IMR-90 (cell line): Measurements from ENCODE around the gene RCC1. TPM values are rescaled to one million over a fixed set of nuclear protein-coding genes. Genes with fewer than 3 reads are reported as not detected.

Source experiments
- ATAC-seq: fragments of 200-7000 bp; cut with Tn5 transposase; 2 replicates; pipeline ENCODE4 v1.9.1; 2020; ENCODE audit warnings: low read depth, mild to moderate bottlenecking, moderate library complexity
- BruUV-seq: library from RNA; stranded (reverse); fragments of 400-500 nt; replicated peaks from 2 replicates; lab custom pipeline; 2021; lab: Mats Ljungman, UMichigan
- CTCF ChIA-PET: fragments of 300-600 bp; formaldehyde crosslinking; extraction: SDS; loops from one replicate; lab custom pipeline; 2021; ENCODE audit warnings: antibody characterized with exemption; lab: Yijun Ruan, JAX
- POLR2A ChIA-PET: fragments of 300-600 bp; sonication (Branson Sonifier 250); formaldehyde crosslinking; loops from one replicate; lab custom pipeline; 2022; ENCODE audit warnings: antibody characterized with exemption; ENCODE audit not compliant: unreplicated experiment; lab: Charles Lee
- DNase-seq: peaks from one replicate; pipeline ENCODE4 v3.0.0; 2013
- H2AFZ ChIP-seq: replicated peaks from 2 replicates; pipeline ENCODE3; 2013; ENCODE audit warnings: low read length, mild to moderate bottlenecking; ENCODE audit not compliant: poor library complexity
- H2AK5ac ChIP-seq: 2 replicates; pipeline ENCODE4 v1.6.1; 2013; ENCODE audit warnings: low read depth, low read length, inconsistent platforms
- H2AK9ac ChIP-seq: replicated peaks from 2 replicates; pipeline ENCODE3; 2013; ENCODE audit warnings: mild to moderate bottlenecking, low read depth, low read length, moderate library complexity; ENCODE audit not compliant: poor library complexity
- H2BK120ac ChIP-seq: 2 replicates; pipeline ENCODE4 v1.6.1; 2013; ENCODE audit warnings: low read depth, low read length, inconsistent platforms
- H2BK15ac ChIP-seq: 3 replicates; pipeline ENCODE4 v1.6.1; 2013; ENCODE audit warnings: low read depth, low read length, inconsistent platforms
- H2BK20ac ChIP-seq: 2 replicates; pipeline ENCODE4 v1.6.1; 2013; ENCODE audit warnings: low read depth, mild to moderate bottlenecking, inconsistent platforms, low read length, moderate library complexity
- H2BK5ac ChIP-seq: 2 replicates; pipeline ENCODE4 v1.6.1; 2013; ENCODE audit warnings: mild to moderate bottlenecking, low read depth, low read length, inconsistent platforms; ENCODE audit not compliant: poor library complexity, severe bottlenecking
- H3K14ac ChIP-seq: replicated peaks from 2 replicates; pipeline ENCODE4 v1.6.1; 2013; ENCODE audit warnings: low read depth, low read length, inconsistent platforms
- H3K18ac ChIP-seq: 2 replicates; pipeline ENCODE4 v1.6.1; 2013; ENCODE audit warnings: low read depth, low read length, control low read depth
- H3K23ac ChIP-seq: 2 replicates; pipeline ENCODE4 v1.6.1; 2013; ENCODE audit warnings: low read depth, low read length, inconsistent platforms
- H3K27ac ChIP-seq: 2 replicates; pipeline ENCODE4 v1.5.1; 2013; ENCODE audit warnings: mild to moderate bottlenecking, control low read depth, low read length; ENCODE audit not compliant: insufficient read depth
- H3K27me3 ChIP-seq: 2 replicates; pipeline ENCODE4 v1.6.1; 2013; ENCODE audit warnings: low read length; ENCODE audit not compliant: control insufficient read depth, insufficient read depth
- H3K36me3 ChIP-seq: 2 replicates; pipeline ENCODE4 v1.6.1; 2013; ENCODE audit warnings: low read length, mixed read lengths; ENCODE audit not compliant: control insufficient read depth, insufficient read depth
- H3K4ac ChIP-seq: 2 replicates; pipeline ENCODE4 v1.6.1; 2013; ENCODE audit warnings: low read depth, low read length, inconsistent platforms
- H3K4me1 ChIP-seq: 2 replicates; pipeline ENCODE4 v1.6.1; 2013; ENCODE audit warnings: low read length, mixed read lengths; ENCODE audit not compliant: control insufficient read depth, insufficient read depth
- H3K4me2 ChIP-seq: 2 replicates; pipeline ENCODE4 v1.6.1; 2013; ENCODE audit warnings: low read depth, mild to moderate bottlenecking, control low read depth, low read length, moderate library complexity
- H3K4me3 ChIP-seq: 2 replicates; pipeline ENCODE4 v1.5.1; 2013; ENCODE audit warnings: low read depth, mild to moderate bottlenecking, control low read depth, low read length, moderate library complexity; ENCODE audit not compliant: insufficient read depth
- H3K56ac ChIP-seq: 2 replicates; pipeline ENCODE4 v1.6.1; 2013; ENCODE audit warnings: low read length, inconsistent platforms; ENCODE audit not compliant: insufficient read depth; ENCODE audit errors: extremely low read depth
- H3K79me1 ChIP-seq, 2 experiments: 2 replicates each; pipeline ENCODE4 v1.6.1; 2013; ENCODE audit warnings: low read length in 2 of 2, inconsistent platforms in 1 of 2, low read depth in 1 of 2
- H3K9ac ChIP-seq: 2 replicates; pipeline ENCODE4 v1.6.1; 2013; ENCODE audit warnings: low read depth, low read length, control low read depth
- H3K9me1 ChIP-seq: 2 replicates; pipeline ENCODE4 v1.6.1; 2013; ENCODE audit warnings: low read length, inconsistent platforms; ENCODE audit not compliant: insufficient read depth
- H3K9me3 ChIP-seq: 2 replicates; pipeline ENCODE4 v1.6.1; 2013; ENCODE audit warnings: low read length; ENCODE audit not compliant: control insufficient read depth, insufficient read depth
- H4K20me1 ChIP-seq: 2 replicates; pipeline ENCODE4 v1.6.1; 2013; ENCODE audit warnings: low read length, inconsistent platforms; ENCODE audit not compliant: insufficient read depth
- H4K5ac ChIP-seq: 2 replicates; pipeline ENCODE4 v1.6.1; 2013; ENCODE audit warnings: mild to moderate bottlenecking, low read depth, low read length, control low read depth
- H4K8ac ChIP-seq, 2 experiments: 2 replicates each; pipeline ENCODE4 v1.6.1; 2013; ENCODE audit warnings: low read depth in 2 of 2, low read length in 2 of 2, control low read depth in 1 of 2, inconsistent platforms in 1 of 2
- H4K91ac ChIP-seq: 2 replicates; pipeline ENCODE4 v1.6.1; 2013; ENCODE audit warnings: low read depth, low read length, inconsistent platforms; ENCODE audit not compliant: insufficient read depth
- BHLHE40 ChIP-seq: fragments of 150-350 bp; IDR thresholded peaks from 2 replicates; pipeline ENCODE4 v1.6.1; 2016; ENCODE audit warnings: mild to moderate bottlenecking, low read depth, low read length
- CEBPB ChIP-seq: IDR thresholded peaks from 2 replicates; pipeline ENCODE4 v1.6.1; 2012; ENCODE audit warnings: low read depth, low read length, improper control_type of control experiment
- CHD1 ChIP-seq: IDR thresholded peaks from 2 replicates; pipeline ENCODE4 v1.6.1; 2012; ENCODE audit warnings: low read depth, low read length, improper control_type of control experiment
- MAFK ChIP-seq: IDR thresholded peaks from 2 replicates; pipeline ENCODE4 v1.6.1; 2012; ENCODE audit warnings: low read depth, low read length, improper control_type of control experiment
- MAZ ChIP-seq: IDR thresholded peaks from 2 replicates; pipeline ENCODE4 v1.6.1; 2012; ENCODE audit warnings: low read depth, mild to moderate bottlenecking, low read length, improper control_type of control experiment, moderate library complexity, borderline replicate concordance
- MXI1 ChIP-seq: IDR thresholded peaks from 2 replicates; pipeline ENCODE4 v1.6.1; 2012; ENCODE audit warnings: low read depth, mild to moderate bottlenecking, low read length, moderate library complexity, borderline replicate concordance
- NFE2L2 ChIP-seq: fragments of 150-350 bp; IDR thresholded peaks from 2 replicates; pipeline ENCODE4 v1.6.1; 2016; ENCODE audit warnings: low read depth, mild to moderate bottlenecking, low read length
- POLR2A ChIP-seq: IDR thresholded peaks from 2 replicates; pipeline ENCODE4 v1.6.1; 2012; ENCODE audit warnings: mild to moderate bottlenecking, low read depth, low read length
- RAD21 ChIP-seq: IDR thresholded peaks from 2 replicates; pipeline ENCODE4 v1.6.1; 2012; ENCODE audit warnings: low read length, improper control_type of control experiment
- RCOR1 ChIP-seq: IDR thresholded peaks from 2 replicates; pipeline ENCODE4 v1.6.1; 2012; ENCODE audit warnings: mild to moderate bottlenecking, low read length, improper control_type of control experiment; ENCODE audit not compliant: insufficient replicate concordance
- SMC3 ChIP-seq: fragments of 150-350 bp; IDR thresholded peaks from 2 replicates; pipeline ENCODE4 v1.6.1; 2016; ENCODE audit warnings: low read depth, mild to moderate bottlenecking, antibody characterized with exemption, low read length, moderate library complexity
- dilution Hi-C: fragments of 300-500 bp; cut with HindIII; formaldehyde crosslinking; loops from one replicate; pipeline ENCODE4 v1.14.3; 2018; ENCODE audit warnings: low sequenced_read_pairs; ENCODE audit not compliant: unreplicated experiment
- in situ Hi-C: fragments of 300-500 bp; cut with MboI; formaldehyde crosslinking; loops from 3 replicates; pipeline ENCODE4 v1.14.3; 2019; ENCODE audit warnings: low sequenced_read_pairs, inconsistent platforms, mixed read lengths
- intact Hi-C: fragments of 100-400 bp; cut with micrococcal nuclease; formaldehyde crosslinking; loops from 2 replicates; pipeline ENCODE4 v1.10.0; 2022
- polyA plus RNA-seq, 3 experiments: library from polyadenylated mRNA; depleted of rRNA; stranded (reverse); fragments of >200 nt; gene quantifications; 2 replicates each; pipeline ENCODE4 v1.2.3, GENCODE V29; 2012; ENCODE audit warnings: low replicate concordance in 1 of 3
- total RNA-seq: library from RNA; depleted of rRNA; stranded (reverse); fragments of >200 nt; gene quantifications from 2 replicates; pipeline ENCODE4 v1.2.3, GENCODE V29; 2012
- TF ChIP-seq, protein P1 (sequence below): fragments of 150-350 bp; IDR thresholded peaks from 2 replicates; pipeline ENCODE4 v1.6.1; 2017; ENCODE audit warnings: mild to moderate bottlenecking, antibody characterized with exemption, low read length, low read depth
- TF ChIP-seq, protein P2 (sequence below): conservative IDR thresholded peaks from 2 replicates; pipeline ENCODE4 v1.5.1; 2012; ENCODE audit warnings: mild to moderate bottlenecking, low read depth, low read length, improper control_type of control experiment
- TF ChIP-seq, protein P3 (sequence below): fragments of 150-350 bp; IDR thresholded peaks from 2 replicates; pipeline ENCODE4 v1.6.1; 2016; ENCODE audit warnings: low read depth, mild to moderate bottlenecking, low read length, moderate library complexity, borderline replicate concordance

Gene RCC1
- total and polyA plus RNA-seq, 2 of the 4 experiments (the other 2 are of a cell fraction) = 33.2 to 43.9 TPM

DNA sequence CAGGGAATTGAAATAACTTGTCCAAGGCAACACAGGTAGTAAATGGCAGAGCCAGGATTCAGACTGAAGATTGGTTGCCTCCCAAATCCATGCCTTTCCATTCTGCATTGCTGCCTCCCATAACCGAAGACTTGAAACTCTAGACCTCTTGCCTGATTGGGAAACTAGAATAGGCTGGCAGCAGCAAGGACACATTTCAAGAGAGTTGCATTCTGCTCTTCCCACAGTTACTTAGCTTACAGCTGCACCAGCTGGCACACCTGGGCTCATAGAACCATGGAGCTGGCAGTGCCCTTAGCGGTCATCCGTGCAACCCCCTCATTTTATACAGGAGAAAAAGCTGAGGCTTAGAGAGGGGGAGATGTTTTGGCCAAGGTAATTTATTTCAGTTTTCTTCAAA, 55.0 kb downstream of the RCC1 start (continued):
- TF ChIP-seq SMC3 = no peak
- no peak for TF ChIP-seq MAZ
- no peak for TF ChIP-seq RCOR1
- no peak for TF ChIP-seq RAD21
- no peak for TF ChIP-seq MAFK
- no peak for TF ChIP-seq MXI1

DNA sequence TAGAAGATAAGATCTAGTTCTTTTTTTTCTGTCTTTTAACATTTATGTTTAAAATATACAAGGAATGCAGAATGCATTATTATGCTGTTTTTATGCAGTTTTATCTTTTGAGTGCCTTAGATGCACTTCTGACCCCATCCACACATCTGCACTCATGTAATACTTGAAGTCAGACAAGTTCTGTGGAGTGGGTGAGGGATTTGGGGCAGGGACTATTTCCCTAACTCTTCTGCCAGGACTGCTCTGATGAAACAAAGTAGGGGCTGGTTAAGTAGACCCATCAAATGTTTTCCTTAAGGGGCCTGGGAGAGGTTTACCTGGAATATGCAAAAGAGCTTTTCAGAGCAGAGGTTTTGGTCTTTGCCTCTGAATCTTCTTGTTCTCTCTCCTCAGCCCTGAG, 58.5 kb downstream of the RCC1 start:
- Histone ChIP-seq H3K23ac (no peak overlapping the region), H2BK15ac (no peak overlapping the region), H4K20me1 (no peaks in the 10 kb centered on the region), H3K4me3 (no peak overlapping the region), H2BK120ac (no peak overlapping the region), H3K4me1 (no peaks in the 10 kb centered on the region), H2AFZ (no peak overlapping the region), H3K56ac (no peak overlapping the region), H2BK5ac (no peak overlapping the region), H4K5ac (no peak overlapping the region), H3K4ac (no peak overlapping the region), H4K8ac (no peak overlapping the region), H3K14ac (no peak overlapping the region), H4K91ac (no peak overlapping the region), H3K36me3 (peaks cover 52% of the 10 kb centered on the region), H3K9me1 (no peaks in the 10 kb centered on the region), H2BK20ac (no peak overlapping the region), H2AK5ac (no peak overlapping the region), H3K9me3 (no peaks in the 10 kb centered on the region), H3K18ac (no peak overlapping the region), H3K27me3 (no peaks in the 10 kb centered on the region), H3K27ac (no peak overlapping the region), H3K4me2 (no peak overlapping the region), H3K79me1 (peaks cover 6% of the 10 kb centered on the region in 2 experiments; a peak in 2 of 4 replicates), H3K9ac (no peak overlapping the region), H2AK9ac (no peak overlapping the region)
- no TSS peak for BruUV-seq
- dilution Hi-C loops = no loop called here
- no peak for ATAC-seq
- in situ Hi-C loops = no loop called here
- ChIA-PET CTCF (interaction anchor here (0.6 to 1.0 kb wide), 2 partner anchors 24 to 37 kb away, joined by 3 to 6 read pairs; no protein-coding TSS in a partner anchor), POLR2A (no interaction called here)
- intact Hi-C loops = no loop called here
- DNase-seq = no peak
- TF ChIP-seq, protein P1, sequence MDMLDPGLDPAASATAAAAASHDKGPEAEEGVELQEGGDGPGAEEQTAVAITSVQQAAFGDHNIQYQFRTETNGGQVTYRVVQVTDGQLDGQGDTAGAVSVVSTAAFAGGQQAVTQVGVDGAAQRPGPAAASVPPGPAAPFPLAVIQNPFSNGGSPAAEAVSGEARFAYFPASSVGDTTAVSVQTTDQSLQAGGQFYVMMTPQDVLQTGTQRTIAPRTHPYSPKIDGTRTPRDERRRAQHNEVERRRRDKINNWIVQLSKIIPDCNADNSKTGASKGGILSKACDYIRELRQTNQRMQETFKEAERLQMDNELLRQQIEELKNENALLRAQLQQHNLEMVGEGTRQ = no peak
- TF ChIP-seq MAZ (no peak), CHD1 (no peak), BHLHE40 (no peak), MAFK (no peak), POLR2A (no peak), RAD21 (no peak), RCOR1 (no peak), MXI1 (no peak), CEBPB (no peak), NFE2L2 (no peak)
- TF ChIP-seq, protein P2, sequence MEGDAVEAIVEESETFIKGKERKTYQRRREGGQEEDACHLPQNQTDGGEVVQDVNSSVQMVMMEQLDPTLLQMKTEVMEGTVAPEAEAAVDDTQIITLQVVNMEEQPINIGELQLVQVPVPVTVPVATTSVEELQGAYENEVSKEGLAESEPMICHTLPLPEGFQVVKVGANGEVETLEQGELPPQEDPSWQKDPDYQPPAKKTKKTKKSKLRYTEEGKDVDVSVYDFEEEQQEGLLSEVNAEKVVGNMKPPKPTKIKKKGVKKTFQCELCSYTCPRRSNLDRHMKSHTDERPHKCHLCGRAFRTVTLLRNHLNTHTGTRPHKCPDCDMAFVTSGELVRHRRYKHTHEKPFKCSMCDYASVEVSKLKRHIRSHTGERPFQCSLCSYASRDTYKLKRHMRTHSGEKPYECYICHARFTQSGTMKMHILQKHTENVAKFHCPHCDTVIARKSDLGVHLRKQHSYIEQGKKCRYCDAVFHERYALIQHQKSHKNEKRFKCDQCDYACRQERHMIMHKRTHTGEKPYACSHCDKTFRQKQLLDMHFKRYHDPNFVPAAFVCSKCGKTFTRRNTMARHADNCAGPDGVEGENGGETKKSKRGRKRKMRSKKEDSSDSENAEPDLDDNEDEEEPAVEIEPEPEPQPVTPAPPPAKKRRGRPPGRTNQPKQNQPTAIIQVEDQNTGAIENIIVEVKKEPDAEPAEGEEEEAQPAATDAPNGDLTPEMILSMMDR = no peak
- TF ChIP-seq, protein P3, sequence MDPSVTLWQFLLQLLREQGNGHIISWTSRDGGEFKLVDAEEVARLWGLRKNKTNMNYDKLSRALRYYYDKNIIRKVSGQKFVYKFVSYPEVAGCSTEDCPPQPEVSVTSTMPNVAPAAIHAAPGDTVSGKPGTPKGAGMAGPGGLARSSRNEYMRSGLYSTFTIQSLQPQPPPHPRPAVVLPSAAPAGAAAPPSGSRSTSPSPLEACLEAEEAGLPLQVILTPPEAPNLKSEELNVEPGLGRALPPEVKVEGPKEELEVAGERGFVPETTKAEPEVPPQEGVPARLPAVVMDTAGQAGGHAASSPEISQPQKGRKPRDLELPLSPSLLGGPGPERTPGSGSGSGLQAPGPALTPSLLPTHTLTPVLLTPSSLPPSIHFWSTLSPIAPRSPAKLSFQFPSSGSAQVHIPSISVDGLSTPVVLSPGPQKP = no peak
